B cell (primary cell): ENCODE results near the gene IFITM1. TPM values are rescaled to one million over a fixed set of nuclear protein-coding genes. Genes with fewer than 3 reads are reported as not detected.
A peak's percentile ranks its signal among the peaks of the same experiment; 100 is the strongest.

Experiments
- ATAC-seq: fragments of 200-7000 bp; cut with Tn5 transposase; one replicate; pipeline ENCODE4 v1.10.0; 2021; ENCODE audit warnings: low read depth, mild to moderate bottlenecking, moderate number of reproducible peaks, moderate library complexity
- CTCF ChIA-PET: fragments of 350-600 bp; sonication (Branson Sonifier 250); formaldehyde crosslinking; loops from one replicate; lab custom pipeline; 2021; ENCODE audit warnings: antibody characterized with exemption, inconsistent platforms; lab: Charles Lee
- POLR2A ChIA-PET: fragments of 350-600 bp; sonication (Branson Sonifier 250); formaldehyde crosslinking; loops from one replicate; lab custom pipeline; 2021; ENCODE audit warnings: antibody characterized with exemption; lab: Charles Lee
- DNase-seq: peaks from one replicate; pipeline ENCODE4 v3.0.0; 2013
- H2AFZ ChIP-seq: 2 replicates; pipeline ENCODE4 v1.6.1; 2012; ENCODE audit warnings: mild to moderate bottlenecking, low read depth, low read length; ENCODE audit not compliant: insufficient read depth, poor library complexity, severe bottlenecking
- H3K27ac ChIP-seq, 2 donors: 1 replicate in 1 of 2; 2 replicates in 1 of 2; pipeline ENCODE4 v1.5.1; 2012 to 2013; ENCODE audit warnings: low read length in 2 of 2, mild to moderate bottlenecking in 2 of 2, moderate library complexity in 1 of 2
- H3K27me3 ChIP-seq, 4 experiments: fragments of 200-600 bp in 1 of 4; sonication (generic) in 1 of 4; replicated peaks in 1 of 4; 1 replicate in 2 of 4; 2 replicates in 2 of 4; pipeline versions ENCODE4 v1.6.1 to v1.7.0; 2013 to 2016; ENCODE audit warnings: low read length in 3 of 4, mild to moderate bottlenecking in 2 of 4, mixed read lengths in 1 of 4, moderate library complexity in 1 of 4; ENCODE audit not compliant: insufficient read depth in 4 of 4, control insufficient read depth in 3 of 4; ENCODE audit errors: control extremely low read depth in 1 of 4
- H3K36me3 ChIP-seq, 2 experiments: replicated peaks in 1 of 2; 1 replicate in 1 of 2; 2 replicates in 1 of 2; pipeline versions ENCODE4 v1.6.1 to v1.7.1; 2013; ENCODE audit warnings: low read length in 1 of 2; ENCODE audit not compliant: insufficient read depth in 2 of 2, control insufficient read depth in 1 of 2; ENCODE audit errors: control extremely low read depth in 1 of 2, extremely low read depth in 1 of 2
- H3K4me1 ChIP-seq, 2 donors: fragments of 200-600 bp in 1 of 2; sonication (generic) in 1 of 2; 1 replicate in 1 of 2; 2 replicates in 1 of 2; pipeline versions ENCODE4 v1.5.1 to v1.6.1; 2013 to 2017; ENCODE audit warnings: low read length in 2 of 2; ENCODE audit not compliant: control insufficient read depth in 2 of 2, insufficient read depth in 2 of 2
- H3K4me2 ChIP-seq: replicated peaks from 2 replicates; pipeline ENCODE3; 2012; ENCODE audit warnings: mild to moderate bottlenecking, low read depth, low read length; ENCODE audit not compliant: poor library complexity, severe bottlenecking
- H3K4me3 ChIP-seq, 5 experiments: fragments of 200-600 bp in 1 of 5; sonication (generic) in 1 of 5; 1 replicate in 3 of 5; 2 replicates in 2 of 5; pipeline versions ENCODE4 v1.5.1 to v1.7.0; 2011 to 2016; ENCODE audit warnings: low read length in 4 of 5, mild to moderate bottlenecking in 4 of 5, low read depth in 2 of 5, control low read depth in 1 of 5, moderate library complexity in 1 of 5; ENCODE audit not compliant: insufficient read depth in 1 of 5; ENCODE audit errors: control extremely low read depth in 1 of 5, extremely low read depth in 1 of 5
- H3K79me2 ChIP-seq: fragments of 200-600 bp; sonication (generic); one replicate; pipeline ENCODE4 v1.6.0; 2016; ENCODE audit warnings: low read length; ENCODE audit not compliant: control insufficient read depth, insufficient read depth
- H3K9ac ChIP-seq: fragments of 200-600 bp; sonication (generic); 2 replicates; pipeline ENCODE4 v1.6.1; 2017; ENCODE audit warnings: mild to moderate bottlenecking, low read length, moderate library complexity
- H3K9me3 ChIP-seq, 3 donors: one replicate each; pipeline versions ENCODE4 v1.6.1 to v1.7.1; 2013; ENCODE audit warnings: low read length in 2 of 3; ENCODE audit not compliant: control insufficient read depth in 2 of 3, insufficient read depth in 1 of 3; ENCODE audit errors: control extremely low read depth in 1 of 3
- H4K20me1 ChIP-seq: 2 replicates; pipeline ENCODE4 v1.6.0; 2012; ENCODE audit warnings: mild to moderate bottlenecking, low read length; ENCODE audit not compliant: insufficient read depth, control insufficient read depth, poor library complexity, severe bottlenecking
- H3K27ac Mint-ChIP-seq: one replicate; pipeline ENCODE4 v1.8.0; 2021; ENCODE audit warnings: mixed read lengths
- H3K27me3 Mint-ChIP-seq: one replicate; pipeline ENCODE4 v1.8.0; 2021; ENCODE audit warnings: mixed read lengths
- H3K4me1 Mint-ChIP-seq: one replicate; pipeline ENCODE4 v1.8.0; 2021; ENCODE audit warnings: mixed read lengths
- H3K4me3 Mint-ChIP-seq: one replicate; pipeline ENCODE4 v1.8.0; 2021; ENCODE audit warnings: mixed read lengths
- H3K9me3 Mint-ChIP-seq: one replicate; pipeline ENCODE4 v1.8.0; 2022; ENCODE audit warnings: mixed read lengths; ENCODE audit not compliant: insufficient read depth
- EZH2 ChIP-seq: IDR thresholded peaks from 2 replicates; pipeline ENCODE4 v1.6.1; 2012; ENCODE audit warnings: borderline replicate concordance, low read depth, mild to moderate bottlenecking, moderate library complexity, low read length; ENCODE audit not compliant: insufficient read depth, poor library complexity, severe bottlenecking
- WGBS: methylation state at CpG from one replicate; pipeline ENCODE4 v1.1.5; 2013; ENCODE audit warnings: missing lambda C conversion rate; ENCODE audit not compliant: insufficient coverage; 5-methylcytosine and 5-hydroxymethylcytosine counted together
- intact Hi-C: fragments of 100-400 bp; cut with micrococcal nuclease; formaldehyde crosslinking; loops from one replicate; pipeline ENCODE4 v1.10.0; 2022
- polyA plus RNA-seq: library from polyadenylated mRNA; depleted of rRNA; stranded (reverse); fragments of >200 nt; gene quantifications from 2 replicates; pipeline ENCODE4 v1.2.3, GENCODE V29; 2012
- total RNA-seq, 2 donors: library from RNA; stranded (reverse); fragments of 120-200 nt in 1 of 2; gene quantifications; 1 replicate in 1 of 2; 2 replicates in 1 of 2; pipeline versions ENCODE4 v1.2.3 to v1.2.4, GENCODE V29; 2013 to 2022
- TF ChIP-seq, protein P1 (sequence below): fragments of 200-600 bp; IDR thresholded peaks from one replicate; pipeline ENCODE4 v1.8.0; 2022; ENCODE audit warnings: antibody characterized with exemption, mild to moderate bottlenecking

Gene IFITM1
- total and polyA plus RNA-seq, 2 donors (not counting 1 experiment from before 2014, with no cell fraction given), result 19.5 to 83.7 TPM

DNA sequence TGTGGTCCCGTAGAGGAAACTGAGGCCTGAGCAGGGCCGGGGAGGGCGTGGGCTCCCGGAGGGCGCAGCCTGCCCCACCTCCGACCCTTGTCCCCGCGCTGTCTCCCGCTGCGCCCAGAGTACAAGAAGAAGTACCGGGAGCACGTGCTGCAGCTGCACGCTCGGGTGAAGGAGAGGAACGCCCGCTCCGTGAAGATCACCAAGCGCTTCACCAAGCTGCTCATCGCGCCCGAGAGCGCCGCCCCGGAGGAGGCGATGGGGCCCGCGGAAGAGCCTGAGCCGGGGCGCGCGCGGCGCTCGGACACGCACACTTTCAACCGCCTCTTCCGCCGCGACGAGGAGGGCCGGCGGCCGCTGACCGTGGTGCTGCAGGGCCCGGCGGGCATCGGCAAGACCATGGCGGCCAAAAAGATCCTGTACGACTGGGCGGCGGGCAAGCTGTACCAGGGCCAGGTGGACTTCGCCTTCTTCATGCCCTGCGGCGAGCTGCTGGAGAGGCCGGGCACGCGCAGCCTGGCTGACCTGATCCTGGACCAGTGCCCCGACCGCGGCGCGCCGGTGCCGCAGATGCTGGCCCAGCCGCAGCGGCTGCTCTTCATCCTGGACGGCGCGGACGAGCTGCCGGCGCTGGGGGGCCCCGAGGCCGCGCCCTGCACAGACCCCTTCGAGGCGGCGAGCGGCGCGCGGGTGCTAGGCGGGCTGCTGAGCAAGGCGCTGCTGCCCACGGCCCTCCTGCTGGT lies 33.7 kb upstream of the IFITM1 start:
- POLR2A ChIA-PET, result interaction anchor here (0.6 to 1.8 kb wide), 7 partner anchors 9 to 256 kb away, joined by 3 to 19 read pairs (median 4); partner anchors contain the start of gene PGGHG
- TF ChIP-seq, protein P1, sequence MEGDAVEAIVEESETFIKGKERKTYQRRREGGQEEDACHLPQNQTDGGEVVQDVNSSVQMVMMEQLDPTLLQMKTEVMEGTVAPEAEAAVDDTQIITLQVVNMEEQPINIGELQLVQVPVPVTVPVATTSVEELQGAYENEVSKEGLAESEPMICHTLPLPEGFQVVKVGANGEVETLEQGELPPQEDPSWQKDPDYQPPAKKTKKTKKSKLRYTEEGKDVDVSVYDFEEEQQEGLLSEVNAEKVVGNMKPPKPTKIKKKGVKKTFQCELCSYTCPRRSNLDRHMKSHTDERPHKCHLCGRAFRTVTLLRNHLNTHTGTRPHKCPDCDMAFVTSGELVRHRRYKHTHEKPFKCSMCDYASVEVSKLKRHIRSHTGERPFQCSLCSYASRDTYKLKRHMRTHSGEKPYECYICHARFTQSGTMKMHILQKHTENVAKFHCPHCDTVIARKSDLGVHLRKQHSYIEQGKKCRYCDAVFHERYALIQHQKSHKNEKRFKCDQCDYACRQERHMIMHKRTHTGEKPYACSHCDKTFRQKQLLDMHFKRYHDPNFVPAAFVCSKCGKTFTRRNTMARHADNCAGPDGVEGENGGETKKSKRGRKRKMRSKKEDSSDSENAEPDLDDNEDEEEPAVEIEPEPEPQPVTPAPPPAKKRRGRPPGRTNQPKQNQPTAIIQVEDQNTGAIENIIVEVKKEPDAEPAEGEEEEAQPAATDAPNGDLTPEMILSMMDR, result no peak
- TF ChIP-seq EZH2, result peak; percentile 53
- peaks cover 28% of the 10 kb centered on the region for H3K27me3 Mint-ChIP-seq
- ATAC-seq (peak; percentile 69), DNase-seq (peak; percentile 81)
- Histone ChIP-seq H3K4me1 (peaks cover 36 to 38% of the 10 kb centered on the region in 2 donors), H2AFZ (peak overlapping the region; percentile 66), H3K36me3 (no peaks in the 10 kb centered on the region), H3K4me2 (peak overlapping the region; percentile 85), H3K9ac (peak overlapping the region; percentile 56), H3K4me3 (peak overlapping the region in 4 of 5 experiments; percentile 29 to 57 (median 45)), H3K9me3 (peaks cover 0 to 21% (median 0%) of the 10 kb centered on the region in 3 donors), H3K27ac (no peak overlapping the region), H3K27me3 (peaks cover 0 to 45% (median 20%) of the 10 kb centered on the region in 4 experiments), H4K20me1 (peaks cover 5% of the 10 kb centered on the region), H3K79me2 (no peaks in the 10 kb centered on the region)
- peaks cover 38% of the 10 kb centered on the region for H3K4me1 Mint-ChIP-seq
- H3K27ac Mint-ChIP-seq, result peak overlapping the region; percentile 81
- WGBS, result 8% methylated on average over 85 of the region's 85 CpGs
- intact Hi-C loops, result loop anchor here (1.0 kb wide), 3 partner anchors 8 to 30 kb away; no protein-coding TSS in a partner anchor
- peak overlapping the region; percentile 85 for H3K4me3 Mint-ChIP-seq
- peaks cover 2% of the 10 kb centered on the region for H3K9me3 Mint-ChIP-seq
- CTCF ChIA-PET, result interaction anchor here (0.9 to 3.9 kb wide), 7 partner anchors 12 to 84 kb away, joined by 3 to 34 read pairs (median 3); no protein-coding TSS in a partner anchor
